Smooth muscle cell (in vitro differentiated cells): Measurements from ENCODE around the gene GLRX. TPM values are rescaled to one million over a fixed set of nuclear protein-coding genes. Genes with fewer than 3 reads are reported as not detected.

Experiments
- DNase-seq: peaks from one replicate; lab custom pipeline; 2025; ENCODE audit not compliant: unreplicated experiment; lab: John Stamatoyannopoulos, UW
- H2AFZ ChIP-seq: fragments of 200-600 bp; sonication (generic); 2 replicates; pipeline ENCODE4 v1.6.0; 2016; ENCODE audit warnings: antibody characterized with exemption, low read depth, mild to moderate bottlenecking
- H3F3A ChIP-seq: fragments of 200-600 bp; sonication (generic); 2 replicates; pipeline ENCODE4 v1.6.0; 2017; ENCODE audit warnings: antibody characterized with exemption, low read depth
- H3K27ac ChIP-seq: fragments of 200-600 bp; sonication (generic); 2 replicates; pipeline ENCODE4 v1.5.1; 2016; ENCODE audit warnings: low read depth, mild to moderate bottlenecking
- H3K27me3 ChIP-seq: fragments of 200-600 bp; sonication (generic); 2 replicates; pipeline ENCODE4 v1.6.1; 2016; ENCODE audit warnings: low read depth, mild to moderate bottlenecking
- H3K36me3 ChIP-seq: fragments of 200-600 bp; sonication (generic); 2 replicates; pipeline ENCODE4 v1.5.1; 2016; ENCODE audit warnings: low read depth
- H3K4me1 ChIP-seq: fragments of 200-600 bp; sonication (generic); 2 replicates; pipeline ENCODE4 v1.5.1; 2016; ENCODE audit warnings: low read depth
- H3K4me2 ChIP-seq: fragments of 200-600 bp; sonication (generic); 2 replicates; pipeline ENCODE4 v1.6.0; 2016; ENCODE audit warnings: mild to moderate bottlenecking
- H3K4me3 ChIP-seq: fragments of 200-600 bp; sonication (generic); 2 replicates; pipeline ENCODE4 v1.5.1; 2016; ENCODE audit warnings: mild to moderate bottlenecking
- H3K79me2 ChIP-seq: fragments of 200-600 bp; sonication (generic); 2 replicates; pipeline ENCODE4 v1.6.0; 2016; ENCODE audit warnings: low read depth, mild to moderate bottlenecking
- H3K9ac ChIP-seq: fragments of 200-600 bp; sonication (generic); 2 replicates; pipeline ENCODE4 v1.6.0; 2016; ENCODE audit warnings: low read depth
- H3K9me3 ChIP-seq: fragments of 200-600 bp; sonication (generic); replicated peaks from 2 replicates; pipeline ENCODE4 v1.5.1; 2016; ENCODE audit warnings: low read depth
- H4K20me1 ChIP-seq: fragments of 200-600 bp; sonication (generic); 2 replicates; pipeline ENCODE4 v1.6.0; 2016; ENCODE audit warnings: low read depth
- WGBS: methylation state at CpG from one replicate; pipeline ENCODE4 v1.1.7; 2016; ENCODE audit warnings: low lambda C conversion rate; 5-methylcytosine and 5-hydroxymethylcytosine counted together
- polyA plus RNA-seq: library from polyadenylated mRNA; unstranded; fragments of >200 nt; fragmentation: Nextera tagmentation; extraction: Ambion mirVana; gene quantifications from 2 replicates; pipeline ENCODE4 v1.2.1, GENCODE V29; 2016
- total RNA-seq: library from RNA; depleted of rRNA; stranded (reverse); fragments of >200 nt; gene quantifications from 2 replicates; pipeline ENCODE4 v1.2.3, GENCODE V29; 2014
- TF ChIP-seq, protein P1 (sequence below): fragments of 200-600 bp; sonication (generic); IDR thresholded peaks from 2 replicates; pipeline ENCODE4 v1.5.1; 2017; ENCODE audit warnings: borderline replicate concordance, mild to moderate bottlenecking, antibody characterized with exemption; ENCODE audit not compliant: insufficient read depth, poor library complexity, severe bottlenecking

The GLRX gene
- total and polyA plus RNA-seq, 2 experiments from 2014 or later: 50.8 to 95.7 TPM

DNA sequence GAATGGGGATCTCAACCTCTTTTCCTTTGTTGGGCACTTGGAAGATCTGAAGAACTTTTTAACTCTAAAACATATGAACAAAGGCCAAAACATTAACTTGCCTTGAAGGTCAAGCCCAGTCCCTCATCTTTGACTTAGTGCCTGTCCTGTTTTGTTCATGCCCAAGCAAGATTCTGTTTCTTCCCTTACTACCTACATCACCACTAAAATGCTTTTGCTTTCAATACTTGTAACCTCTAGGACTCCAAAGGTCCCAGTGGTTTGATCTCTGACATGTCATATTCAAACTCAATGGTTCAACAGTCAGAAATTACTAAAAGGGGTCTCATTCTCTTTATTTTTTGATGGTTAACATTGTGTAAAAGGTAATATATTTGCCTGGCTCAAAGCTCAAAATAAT, 24.0 kb downstream of the GLRX start:
- Histone ChIP-seq H3F3A (peaks cover 7% of the 10 kb centered on the region), H3K79me2 (no peaks in the 10 kb centered on the region)

DNA sequence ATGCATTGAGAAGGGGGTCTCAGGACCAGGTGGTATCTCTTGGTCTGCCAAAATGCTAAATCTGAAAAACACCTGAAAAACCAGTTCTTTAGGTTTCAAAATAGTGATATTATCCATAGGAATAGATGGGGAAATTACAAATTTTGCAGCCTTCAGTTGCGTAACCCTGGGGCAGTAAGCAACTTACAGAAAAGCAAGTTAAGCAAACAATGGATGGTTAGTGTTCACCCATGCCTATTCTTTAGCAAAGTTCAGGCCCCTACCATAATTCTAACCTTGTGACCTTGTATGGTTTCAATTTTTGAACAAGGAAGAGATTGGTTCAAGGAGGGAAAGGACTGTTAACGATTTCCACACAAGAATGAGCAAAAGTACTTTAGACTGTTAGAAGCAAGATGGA, 24.5 kb downstream of the GLRX start:
- Histone ChIP-seq H3K9me3 (no peaks in the 10 kb centered on the region), H3K36me3 (no peaks in the 10 kb centered on the region)
- WGBS: 90% methylated on average over 2 of the region's 2 CpGs

More for the DNA sequence above, 24.0 kb downstream of the GLRX start:
- Histone ChIP-seq H3K36me3 (no peaks in the 10 kb centered on the region), H3K9ac (no peak overlapping the region), H2AFZ (no peak overlapping the region), H3K27me3 (no peaks in the 10 kb centered on the region), H3K27ac (no peak overlapping the region), H3K4me3 (no peak overlapping the region), H3K4me2 (no peak overlapping the region), H4K20me1 (no peaks in the 10 kb centered on the region), H3K9me3 (no peaks in the 10 kb centered on the region), H3K4me1 (no peaks in the 10 kb centered on the region)
- TF ChIP-seq, protein P1, sequence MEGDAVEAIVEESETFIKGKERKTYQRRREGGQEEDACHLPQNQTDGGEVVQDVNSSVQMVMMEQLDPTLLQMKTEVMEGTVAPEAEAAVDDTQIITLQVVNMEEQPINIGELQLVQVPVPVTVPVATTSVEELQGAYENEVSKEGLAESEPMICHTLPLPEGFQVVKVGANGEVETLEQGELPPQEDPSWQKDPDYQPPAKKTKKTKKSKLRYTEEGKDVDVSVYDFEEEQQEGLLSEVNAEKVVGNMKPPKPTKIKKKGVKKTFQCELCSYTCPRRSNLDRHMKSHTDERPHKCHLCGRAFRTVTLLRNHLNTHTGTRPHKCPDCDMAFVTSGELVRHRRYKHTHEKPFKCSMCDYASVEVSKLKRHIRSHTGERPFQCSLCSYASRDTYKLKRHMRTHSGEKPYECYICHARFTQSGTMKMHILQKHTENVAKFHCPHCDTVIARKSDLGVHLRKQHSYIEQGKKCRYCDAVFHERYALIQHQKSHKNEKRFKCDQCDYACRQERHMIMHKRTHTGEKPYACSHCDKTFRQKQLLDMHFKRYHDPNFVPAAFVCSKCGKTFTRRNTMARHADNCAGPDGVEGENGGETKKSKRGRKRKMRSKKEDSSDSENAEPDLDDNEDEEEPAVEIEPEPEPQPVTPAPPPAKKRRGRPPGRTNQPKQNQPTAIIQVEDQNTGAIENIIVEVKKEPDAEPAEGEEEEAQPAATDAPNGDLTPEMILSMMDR: no peak
- DNase-seq: no peak

DNA sequence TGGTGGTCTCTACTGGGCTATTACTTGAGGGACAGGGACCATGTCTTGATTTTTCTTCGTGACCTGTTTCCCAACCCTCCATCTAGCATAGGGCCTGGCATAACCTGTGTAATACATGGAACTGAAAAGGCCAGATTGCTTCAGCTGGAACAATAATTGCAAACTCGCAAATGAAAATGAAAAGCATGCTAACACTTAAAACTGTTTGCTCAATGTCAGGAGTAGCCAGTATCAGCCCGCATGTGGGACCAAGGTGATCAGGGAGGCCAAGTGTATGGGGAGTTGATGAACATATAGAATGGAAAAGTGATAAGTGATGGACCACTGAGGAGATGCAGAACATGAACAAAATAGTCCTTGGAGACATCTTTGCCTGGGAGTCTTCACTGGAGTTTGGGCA, 25.2 kb downstream of the GLRX start:
- TF ChIP-seq, protein P1: no peak
- Histone ChIP-seq H3K27me3 (no peaks in the 10 kb centered on the region), H3K4me1 (no peaks in the 10 kb centered on the region), H3F3A (peaks cover 5% of the 10 kb centered on the region), H3K79me2 (no peaks in the 10 kb centered on the region), H3K9me3 (no peaks in the 10 kb centered on the region), H3K27ac (no peak overlapping the region), H4K20me1 (no peaks in the 10 kb centered on the region), H3K36me3 (no peaks in the 10 kb centered on the region), H2AFZ (no peak overlapping the region), H3K4me3 (no peak overlapping the region), H3K9ac (no peak overlapping the region), H3K4me2 (no peak overlapping the region)
- DNase-seq: no peak
- WGBS: 96% methylated on average over 3 of the region's 3 CpGs

More for the DNA sequence above, 24.5 kb downstream of the GLRX start:
- no peak overlapping the region for H3K4me2 ChIP-seq
- no peak overlapping the region for H3K9ac ChIP-seq
- H3K27me3 ChIP-seq: no peaks in the 10 kb centered on the region
- H2AFZ ChIP-seq: no peak overlapping the region
- DNase-seq: no peak
- no peaks in the 10 kb centered on the region for H3K79me2 ChIP-seq
- no peak overlapping the region for H3K27ac ChIP-seq
- no peak overlapping the region for H3K4me3 ChIP-seq
- H3K4me1 ChIP-seq: no peaks in the 10 kb centered on the region
- H4K20me1 ChIP-seq: no peaks in the 10 kb centered on the region
- TF ChIP-seq, protein P1: no peak
- H3F3A ChIP-seq: peaks cover 5% of the 10 kb centered on the region

DNA sequence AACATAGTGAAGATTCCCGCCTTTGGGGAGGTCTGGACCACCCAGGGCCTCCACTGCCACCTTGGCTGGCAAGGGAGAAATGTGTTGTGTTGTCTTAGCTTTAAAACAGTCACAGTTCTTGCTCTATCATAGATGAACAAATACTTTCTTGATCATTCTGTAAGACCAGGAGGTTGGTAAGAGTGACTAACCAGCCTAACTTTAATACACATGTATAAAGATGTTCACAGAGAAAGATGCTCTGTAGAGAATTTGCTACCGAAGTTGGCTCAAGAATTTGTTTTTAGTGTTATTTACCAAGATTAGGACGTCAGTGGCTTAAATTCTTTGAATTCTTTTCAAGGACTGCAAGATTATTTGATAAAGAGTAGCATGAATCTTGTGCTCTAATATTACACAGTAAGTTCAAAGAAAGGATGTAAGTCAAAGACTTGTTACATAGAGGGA, 28.4 kb downstream of the GLRX start:
- Histone ChIP-seq H3K36me3 (no peaks in the 10 kb centered on the region), H3K4me1 (no peaks in the 10 kb centered on the region), H3K9ac (no peak overlapping the region), H3K4me2 (no peak overlapping the region), H4K20me1 (no peaks in the 10 kb centered on the region), H3F3A (peaks cover 5% of the 10 kb centered on the region), H3K27me3 (no peaks in the 10 kb centered on the region), H3K27ac (peak overlapping the region; percentile 91), H3K4me3 (no peak overlapping the region), H3K9me3 (no peaks in the 10 kb centered on the region), H3K79me2 (no peaks in the 10 kb centered on the region), H2AFZ (no peak overlapping the region)
- TF ChIP-seq, protein P1: no peak
- DNase-seq: no peak
- 38% methylated on average over 3 of the region's 3 CpGs for WGBS
